Measurements from ENCODE around the gene SLC35A5. TPM values are rescaled to one million over a fixed set of nuclear protein-coding genes. Genes with fewer than 3 reads are reported as not detected.
"Not testable (repeated sequence)": the region's sequence is repeated elsewhere in the genome, so short reads cannot be mapped to it uniquely, and the experiment has no call there.

SLC35A5 gene
- total and polyA plus RNA-seq, 10 donors: 8.2 to 48.0 (median 33.8) TPM

GRCh38 chr3:112519424-112520001, 42.3 kb upstream of the SLC35A5 start:
- no peaks in the 10 kb centered on the region for H3K9me3 ChIP-seq
- intact Hi-C loops (cut with DNase I; ENCODE audit: low total_unique reads): loop anchor here (5.0 to 10.0 kb wide), 2 partner anchors 192 to 415 kb away; no protein-coding TSS in a partner anchor
- WGBS, 5 donors: 63 to 93% (median 90%) methylated on average over 2 of the region's 2 CpGs
- TF ChIP-seq CTCF (IDR thresholded peaks at IDR 0.05 in 8 of 11, conservative IDR thresholded peaks at IDR 0.05 in 3 of 11) (peak; percentile 52 to 78 (median 69)), POLR2A (IDR thresholded peaks at IDR 0.05) (no peak), POLR2AphosphoS5 (IDR thresholded peaks at IDR 0.05) (no peak)
- peaks cover 0 to 12% (median 0%) of the 10 kb centered on the region in 6 donors for H3K36me3 ChIP-seq
- H3K27me3 ChIP-seq (replicated peaks in 1 of 7): no peaks in the 10 kb centered on the region
- H3K4me1 ChIP-seq: peaks cover 0 to 25% (median under 1%) of the 10 kb centered on the region in 6 donors
- no peak overlapping the region for H3K4me3 ChIP-seq
- no peak for DNase-seq
- H3K27ac ChIP-seq: peak overlapping the region in 1 of 8 donors; percentile 40

- intact Hi-C loops (cut with DNase I; ENCODE audit: low total_unique reads): not testable (repeated sequence)
- 93 to 98% (median 95%) methylated on average over 6 of the region's 6 CpGs for WGBS, 5 donors
Observed at GRCh38 chr3:112524127-112524526, 37.7 kb upstream of the SLC35A5 start.

GRCh38 chr3:112530573-112530972, 31.3 kb upstream of the SLC35A5 start:
- H3K9me3 ChIP-seq: no peaks in the 10 kb centered on the region
- no peak overlapping the region for H3K27ac ChIP-seq
- no peak for DNase-seq
- intact Hi-C loops (cut with DNase I; ENCODE audit: low total_unique reads): loop anchor here (10.0 kb wide), 1 partner anchor 236 kb away; the partner anchor contains the start of gene SLC9C1
- H3K27me3 ChIP-seq (replicated peaks in 1 of 7): no peaks in the 10 kb centered on the region
- peaks cover 0 to 11% (median 0%) of the 10 kb centered on the region in 6 donors for H3K4me1 ChIP-seq
- TF ChIP-seq POLR2AphosphoS5 (IDR thresholded peaks at IDR 0.05): no peak
- TF ChIP-seq POLR2A (IDR thresholded peaks at IDR 0.05): no peak
- no peak for TF ChIP-seq CTCF (IDR thresholded peaks at IDR 0.05 in 8 of 11, conservative IDR thresholded peaks at IDR 0.05 in 3 of 11)
- H3K36me3 ChIP-seq: peaks cover 0 to 93% (median 51%) of the 10 kb centered on the region in 6 donors
- no peak overlapping the region for H3K4me3 ChIP-seq
- WGBS, 5 donors: 81 to 92% (median 86%) methylated on average over 3 of the region's 3 CpGs

More at GRCh38 chr3:112524127-112524526, 37.7 kb upstream of the SLC35A5 start:
- not testable (repeated sequence) for H3K4me1 ChIP-seq; H3K27ac ChIP-seq; DNase-seq; H3K9me3 ChIP-seq; H3K27me3 ChIP-seq (replicated peaks in 1 of 7); H3K4me3 ChIP-seq
- peaks cover 0 to 58% (median 12%) of the 10 kb centered on the region in 6 donors for H3K36me3 ChIP-seq

GRCh38 chr3:112531358-112531781, 30.5 kb upstream of the SLC35A5 start:
- intact Hi-C loops (cut with DNase I; ENCODE audit: low total_unique reads): loop anchor here (10.0 kb wide), 1 partner anchor 237 kb away; the partner anchor contains the start of gene SLC9C1
- TF ChIP-seq POLR2A (IDR thresholded peaks at IDR 0.05) (no peak), CTCF (IDR thresholded peaks at IDR 0.05 in 8 of 11, conservative IDR thresholded peaks at IDR 0.05 in 3 of 11) (peak in 9 of 11 experiments; percentile 24 to 65 (median 55)), POLR2AphosphoS5 (IDR thresholded peaks at IDR 0.05) (no peak)
- no peak overlapping the region for H3K27ac ChIP-seq
- peaks cover 0 to 93% (median 57%) of the 10 kb centered on the region in 6 donors for H3K36me3 ChIP-seq
- no peak overlapping the region for H3K4me3 ChIP-seq
- no peaks in the 10 kb centered on the region for H3K27me3 ChIP-seq (replicated peaks in 1 of 7)
- H3K9me3 ChIP-seq: no peaks in the 10 kb centered on the region
- peaks cover 0 to 11% (median 0%) of the 10 kb centered on the region in 6 donors for H3K4me1 ChIP-seq
- DNase-seq: no peak
- 11 to 14% (median 12%) methylated on average over 1 of the region's 1 CpG for WGBS, 5 donors
